Heart left ventricle (tissue), 16 donors: ENCODE results near the gene PHACTR1. TPM values are rescaled to one million over a fixed set of nuclear protein-coding genes. Genes with fewer than 3 reads are reported as not detected.

ENCODE experiments used
- ATAC-seq, 4 donors: fragments of 200-7000 bp; cut with Tn5 transposase; one replicate each; pipeline ENCODE4 v1.9.1; 2020 to 2022; ENCODE audit warnings: moderate library complexity in 4 of 4, mild to moderate bottlenecking in 3 of 4, moderate number of reproducible peaks in 1 of 4
- DNase-seq, 5 donors: peaks; one replicate each; pipeline ENCODE4 v3.0.0-alpha.2; 2020
- H3K27ac ChIP-seq, 12 donors: fragments of 200-600 bp; sonication (generic) in 4 of 12; one replicate each; pipeline versions ENCODE4 v1.5.0 to v1.8.0; 2016 to 2022; ENCODE audit warnings: mild to moderate bottlenecking in 2 of 12
- H3K27me3 ChIP-seq, 9 donors: fragments of 200-600 bp; sonication (generic) in 2 of 9; one replicate each; pipeline versions ENCODE4 v1.5.1 to v1.8.0; 2016 to 2022; ENCODE audit warnings: mild to moderate bottlenecking in 3 of 9
- H3K36me3 ChIP-seq, 9 donors: fragments of 200-600 bp; sonication (generic) in 2 of 9; one replicate each; pipeline versions ENCODE4 v1.5.0 to v1.8.0; 2018 to 2022; ENCODE audit warnings: mild to moderate bottlenecking in 2 of 9
- H3K4me1 ChIP-seq, 12 donors: fragments of 200-600 bp; sonication (generic) in 4 of 12; one replicate each; pipeline versions ENCODE4 v1.5.0 to v1.8.0; 2016 to 2022; ENCODE audit warnings: mild to moderate bottlenecking in 3 of 12
- H3K4me3 ChIP-seq, 12 donors: fragments of 200-600 bp; sonication (generic) in 4 of 12; one replicate each; pipeline versions ENCODE4 v1.5.0 to v1.8.0; 2017 to 2022; ENCODE audit warnings: mild to moderate bottlenecking in 9 of 12, moderate library complexity in 4 of 12
- H3K9me3 ChIP-seq, 12 donors: fragments of 200-600 bp; sonication (generic) in 4 of 12; one replicate each; pipeline versions ENCODE4 v1.5.0 to v1.8.0; 2016 to 2022; ENCODE audit warnings: mild to moderate bottlenecking in 1 of 12
- CTCF ChIP-seq, 12 donors: fragments of 200-600 bp; sonication (generic) in 4 of 12; IDR thresholded peaks; one replicate each; pipeline versions ENCODE4 v1.5.0 to v1.8.0; 2018 to 2022; ENCODE audit warnings: antibody characterized with exemption in 12 of 12, mild to moderate bottlenecking in 5 of 12
- POLR2A ChIP-seq, 2 donors: fragments of 450-650 bp; IDR thresholded peaks; one replicate each; pipeline ENCODE4 v1.6.1; 2017; ENCODE audit warnings: antibody characterized with exemption in 2 of 2, mild to moderate bottlenecking in 2 of 2, moderate library complexity in 2 of 2
- WGBS, 4 donors: extraction: QIAGEN DNeasy Blood & Tissue Kit in 2 of 4; methylation state at CpG; one replicate each; pipeline versions ENCODE4 v1.1.5 to v1.1.7; 2013 to 2018; 5-methylcytosine and 5-hydroxymethylcytosine counted together
- intact Hi-C, 10 donors: fragments of 100-400 bp; cut with DNase I; formaldehyde crosslinking; loops; one replicate each; pipeline versions ENCODE4 v1.11.1 to v1.14.2; 2022
- polyA plus RNA-seq, 2 donors: library from polyadenylated mRNA; stranded (reverse); fragments of 200-250 nt; gene quantifications; one replicate each; pipeline ENCODE4 v1.2.3, GENCODE V29; 2013
- total RNA-seq, 9 donors: library from RNA; depleted of rRNA in 2 of 9; stranded (reverse); fragments of >200 nt in 2 of 9; fragmentation: NEBNext Ultra II Directional in 3 of 9; extraction: Animal tissue kit (Norgen Biotek cat#: 25700) in 3 of 9; gene quantifications; one replicate each; pipeline versions ENCODE4 v1.1.0 to v1.2.4, GENCODE V29; 2016 to 2023
- donor health status: ischemic (EF 13 %, LVEDD 7.1; RV severe dilation, severe dysfunction).
- donor health status: healthy with polysubstance abuse.
- donor health status: DM: no; HTN: yes; CAD: no.
- donor health status: DM: no; HTN: no; CAD: no.
- donor health status: ischemic (EF 25% LVEDD 6.9; RV normal size, moderate dysfunction).
- donor health status: ischemic (EF 25% LVEDD 5.7; RV mildly dilated, moderate dysfunction).
- donor health status: healthy.
- donor health status: DM: yes; HTN: yes; CAD: no.
- donor health status: ischemic (EF 35%, LVEDD 5.7; RV mildly dilated, moderate dysfunction).
- donor health status: nonischemic (EF 11% LVEDD 7.7; RV severe dilation, severe dysfunction).
- donor health status: DM: yes; HTN: yes; CAD: no.
- donor health status: PGD.
- donor health status: ischemic (EF 29% LVEDD 5.4; RV normal size, mild dysfunction).
- donor health status: nonischemic (EF 23%, LVEDD 6.1; RV moderate dilation, normal function).

PHACTR1 gene
- total and polyA plus RNA-seq, 11 donors, result 21.2 to 238 (median 87.4) TPM

GRCh38 chr6:13305791-13306190 lies 589.2 kb downstream of the PHACTR1 start:
- H3K4me1 ChIP-seq, result peaks cover 0 to 48% (median 33%) of the 10 kb centered on the region in 12 donors
- intact Hi-C loops, result loop anchor here in 2 of 10 donors (5.0 to 10.0 kb wide), 3 partner anchors 108 to 391 kb away; no protein-coding TSS in a partner anchor
- DNase-seq, result no peak
- peaks cover 0 to 80% (median 57%) of the 10 kb centered on the region in 9 donors for H3K36me3 ChIP-seq
- ATAC-seq, result no peak
- no peak overlapping the region for H3K4me3 ChIP-seq
- H3K27me3 ChIP-seq, result no peaks in the 10 kb centered on the region
- 79 to 100% (median 92%) methylated on average over 1 of the region's 1 CpG for WGBS, 4 donors
- H3K9me3 ChIP-seq, result no peaks in the 10 kb centered on the region
- TF ChIP-seq CTCF (IDR thresholded peaks at IDR 0.05) (no peak), POLR2A (IDR thresholded peaks at IDR 0.05) (no peak)
- H3K27ac ChIP-seq, result no peak overlapping the region

GRCh38 chr6:13307508-13307995 lies 591.0 kb downstream of the PHACTR1 start:
- Histone ChIP-seq H3K36me3 (peaks cover 0 to 85% (median 62%) of the 10 kb centered on the region in 9 donors), H3K4me3 (no peak overlapping the region), H3K9me3 (no peaks in the 10 kb centered on the region), H3K27me3 (no peaks in the 10 kb centered on the region), H3K27ac (peak overlapping the region in 7 of 12 donors; percentile 19 to 64 (median 26)), H3K4me1 (peaks cover 0 to 39% (median 29%) of the 10 kb centered on the region in 12 donors)
- DNase-seq, result no peak
- intact Hi-C loops, result loop anchor here in 2 of 10 donors (5.0 to 10.0 kb wide), 3 partner anchors 110 to 393 kb away; no protein-coding TSS in a partner anchor
- ATAC-seq, result no peak
- 81 to 91% (median 88%) methylated on average over 7 of the region's 7 CpGs for WGBS, 4 donors
- no peak for TF ChIP-seq CTCF (IDR thresholded peaks at IDR 0.05)
- TF ChIP-seq POLR2A (IDR thresholded peaks at IDR 0.05), result no peak

- intact Hi-C loops, result loop anchor here in 2 of 10 donors (5.0 to 10.0 kb wide), 3 partner anchors 111 to 394 kb away; no protein-coding TSS in a partner anchor
- 55 to 65% (median 57%) methylated on average over 1 of the region's 1 CpG for WGBS, 4 donors
- ATAC-seq (peak; percentile 77 to 88 (median 84)), DNase-seq (peak in 2 of 5 donors; percentile 33 to 53)
- Histone ChIP-seq H3K4me3 (no peak overlapping the region), H3K27me3 (no peaks in the 10 kb centered on the region), H3K36me3 (peaks cover 0 to 87% (median 68%) of the 10 kb centered on the region in 9 donors), H3K27ac (peak overlapping the region in 7 of 12 donors; percentile 23 to 64 (median 33)), H3K9me3 (no peaks in the 10 kb centered on the region), H3K4me1 (peaks cover 0 to 31% (median 21%) of the 10 kb centered on the region in 12 donors)
- no peak for TF ChIP-seq POLR2A (IDR thresholded peaks at IDR 0.05)
- no peak for TF ChIP-seq CTCF (IDR thresholded peaks at IDR 0.05)
Observed at GRCh38 chr6:13308332-13308731, 591.8 kb downstream of the PHACTR1 start.

GRCh38 chr6:13311155-13311554 lies 594.6 kb downstream of the PHACTR1 start:
- Histone ChIP-seq H3K4me1 (peaks cover 0 to 22% (median 8%) of the 10 kb centered on the region in 12 donors), H3K27ac (no peak overlapping the region), H3K36me3 (peaks cover 0 to 96% (median 79%) of the 10 kb centered on the region in 9 donors), H3K9me3 (no peaks in the 10 kb centered on the region), H3K4me3 (no peak overlapping the region), H3K27me3 (no peaks in the 10 kb centered on the region)
- 0 to 93% (median 16%) methylated on average over 1 of the region's 1 CpG for WGBS, 4 donors
- no peak for ATAC-seq
- TF ChIP-seq CTCF (IDR thresholded peaks at IDR 0.05) (no peak), POLR2A (IDR thresholded peaks at IDR 0.05) (no peak)
- DNase-seq, result no peak
- intact Hi-C loops, result loop anchor here in 1 of 10 donors (10.0 kb wide), 1 partner anchor 116 kb away; no protein-coding TSS in a partner anchor
